Measurements from ENCODE around the gene MTFMT. TPM values are rescaled to one million over a fixed set of nuclear protein-coding genes. Genes with fewer than 3 reads are reported as not detected.
"Not testable (repeated sequence)": the region's sequence is repeated elsewhere in the genome, so short reads cannot be mapped to it uniquely, and the experiment has no call there.

The MTFMT gene
- polyA plus RNA-seq (2013, experiment 1 of 4) = 17.3 TPM
- 13.5 TPM for polyA plus RNA-seq (2013, experiment 2 of 4)
- polyA plus RNA-seq (2013, experiment 3 of 4) = 10.9 TPM
- polyA plus RNA-seq (2013, experiment 4 of 4) = 13.7 TPM

DNA sequence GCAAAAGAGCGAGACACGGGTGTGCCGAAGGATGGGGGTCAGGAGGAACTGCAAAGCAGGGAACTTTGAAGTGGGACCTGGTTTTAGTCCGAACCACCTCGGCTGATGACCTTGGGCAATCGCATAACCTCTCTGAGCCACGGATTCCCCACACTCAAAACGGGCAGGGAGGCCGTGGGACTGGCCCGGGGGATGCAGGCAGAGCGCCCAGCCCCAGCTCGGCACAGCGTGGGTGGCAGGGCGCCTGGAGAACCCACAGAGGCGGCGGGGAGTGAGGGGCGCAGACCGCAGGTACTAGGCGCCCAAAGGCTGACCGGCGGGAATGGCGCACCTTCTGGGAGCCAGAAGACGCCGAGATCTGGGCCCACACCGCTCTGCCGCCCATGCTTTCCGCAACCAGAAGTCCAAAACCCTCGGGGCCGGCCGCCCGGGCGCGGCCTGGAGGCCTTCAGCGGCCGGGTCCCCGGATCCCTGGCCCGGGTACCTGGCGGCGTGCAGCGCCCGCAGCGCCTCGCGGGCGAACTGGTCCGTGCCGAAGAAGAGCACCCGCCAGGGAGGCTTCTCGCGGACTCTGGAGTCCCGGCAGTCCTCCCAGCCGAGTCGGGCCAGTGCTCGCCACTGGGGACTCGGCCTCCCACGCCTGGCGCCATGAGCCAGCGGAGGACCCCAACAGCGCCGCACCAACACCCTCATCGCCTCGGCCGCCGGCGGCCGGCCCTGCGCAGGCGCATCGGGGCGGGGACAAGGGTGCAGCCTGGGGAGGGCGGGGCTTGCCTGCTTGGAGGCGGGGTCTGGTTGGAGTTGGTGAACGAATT is at the start of gene MTFMT:
MTFMT (minus strand) TSS at position 719 of the 815 bp plus-strand sequence; CDS start at position 693, 26 bp downstream.
- Histone ChIP-seq H3K9me3 (ENCODE audit: control insufficient read depth, low read length) (no peaks in the 10 kb centered on the region), H3K36me3 (ENCODE audit: control insufficient read depth, insufficient read depth, low read length) (peaks cover 10% of the 10 kb centered on the region), H3K27ac (ENCODE audit: insufficient read depth, low read depth, low read length, poor library complexity, severe bottlenecking) (no peak within 1 kb of the TSS), H3K27me3 (ENCODE audit: control insufficient read depth, insufficient read depth, low read length, poor library complexity, severe bottlenecking) (no peaks in the 10 kb centered on the region), H3K4me3 (ENCODE audit: insufficient read depth, low read depth, low read length) (peak within 1 kb of the TSS; percentile 70), H3K4me1 (ENCODE audit: control insufficient read depth, insufficient read depth, low read length) (no peaks in the 10 kb centered on the region)
- WGBS, 2 experiments = 1% methylated on average over 73 of the region's 73 CpGs

DNA sequence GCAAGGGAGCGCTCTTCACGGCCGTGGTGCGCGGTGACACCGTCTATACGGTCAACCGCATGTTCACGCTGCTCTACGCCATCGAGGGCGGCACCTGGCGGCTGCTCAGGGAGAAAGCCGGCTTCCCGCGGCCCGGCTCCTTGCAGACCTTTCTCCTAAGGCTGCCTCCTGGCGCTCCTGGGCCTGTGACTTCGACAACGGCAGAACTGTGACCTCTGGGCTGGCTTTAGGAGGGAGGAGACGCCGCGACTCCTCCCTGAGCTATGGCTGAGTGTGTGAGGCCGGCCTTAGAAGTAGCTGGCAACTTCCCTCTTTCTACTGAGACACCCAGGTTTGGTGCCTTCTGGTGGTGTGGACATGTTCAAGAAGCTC is 48.5 kb upstream of the MTFMT start:
- no peak overlapping the region for H3K27ac ChIP-seq (ENCODE audit: insufficient read depth, low read depth, low read length, poor library complexity, severe bottlenecking)

DNA sequence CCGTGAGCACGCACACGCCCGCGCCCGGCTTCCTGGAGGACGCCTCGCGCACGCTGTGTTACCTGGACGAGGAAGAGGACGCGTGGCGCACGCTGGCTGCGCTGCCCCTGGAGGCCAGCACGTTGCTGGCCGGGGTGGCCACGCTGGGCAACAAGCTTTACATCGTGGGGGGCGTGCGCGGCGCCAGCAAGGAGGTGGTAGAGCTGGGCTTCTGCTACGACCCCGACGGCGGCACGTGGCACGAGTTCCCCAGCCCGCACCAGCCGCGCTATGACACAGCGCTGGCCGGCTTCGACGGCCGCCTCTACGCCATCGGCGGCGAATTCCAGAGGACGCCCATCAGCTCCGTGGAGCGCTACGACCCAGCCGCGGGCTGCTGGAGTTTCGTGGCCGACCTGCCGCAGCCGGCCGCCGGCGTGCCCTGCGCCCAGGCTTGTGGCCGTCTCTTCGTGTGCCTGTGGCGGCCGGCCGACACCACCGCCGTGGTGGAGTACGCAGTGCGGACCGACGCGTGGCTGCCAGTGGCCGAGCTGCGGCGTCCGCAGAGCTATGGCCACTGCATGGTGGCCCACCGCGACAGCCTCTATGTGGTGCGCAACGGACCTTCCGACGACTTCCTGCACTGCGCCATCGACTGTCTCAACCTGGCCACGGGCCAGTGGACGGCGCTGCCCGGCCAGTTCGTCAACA is 48.0 kb upstream of the MTFMT start:
- H3K27me3 ChIP-seq (ENCODE audit: control insufficient read depth, insufficient read depth, low read length, poor library complexity, severe bottlenecking) = peaks cover 42% of the 10 kb centered on the region
- no peak overlapping the region for H3K27ac ChIP-seq (ENCODE audit: insufficient read depth, low read depth, low read length, poor library complexity, severe bottlenecking)
- 93% methylated on average over 85 of the region's 85 CpGs for WGBS, 2 experiments

More for the DNA sequence above, 48.5 kb upstream of the MTFMT start:
- Histone ChIP-seq H3K4me3 (ENCODE audit: insufficient read depth, low read depth, low read length) (no peak overlapping the region), H3K27me3 (ENCODE audit: control insufficient read depth, insufficient read depth, low read length, poor library complexity, severe bottlenecking) (peaks cover 43% of the 10 kb centered on the region), H3K4me1 (ENCODE audit: control insufficient read depth, insufficient read depth, low read length) (peaks cover 17% of the 10 kb centered on the region), H3K9me3 (ENCODE audit: control insufficient read depth, low read length) (no peaks in the 10 kb centered on the region), H3K36me3 (ENCODE audit: control insufficient read depth, insufficient read depth, low read length) (no peaks in the 10 kb centered on the region)
- 54 to 59% methylated on average over 24 of the region's 24 CpGs for WGBS, 2 experiments

DNA sequence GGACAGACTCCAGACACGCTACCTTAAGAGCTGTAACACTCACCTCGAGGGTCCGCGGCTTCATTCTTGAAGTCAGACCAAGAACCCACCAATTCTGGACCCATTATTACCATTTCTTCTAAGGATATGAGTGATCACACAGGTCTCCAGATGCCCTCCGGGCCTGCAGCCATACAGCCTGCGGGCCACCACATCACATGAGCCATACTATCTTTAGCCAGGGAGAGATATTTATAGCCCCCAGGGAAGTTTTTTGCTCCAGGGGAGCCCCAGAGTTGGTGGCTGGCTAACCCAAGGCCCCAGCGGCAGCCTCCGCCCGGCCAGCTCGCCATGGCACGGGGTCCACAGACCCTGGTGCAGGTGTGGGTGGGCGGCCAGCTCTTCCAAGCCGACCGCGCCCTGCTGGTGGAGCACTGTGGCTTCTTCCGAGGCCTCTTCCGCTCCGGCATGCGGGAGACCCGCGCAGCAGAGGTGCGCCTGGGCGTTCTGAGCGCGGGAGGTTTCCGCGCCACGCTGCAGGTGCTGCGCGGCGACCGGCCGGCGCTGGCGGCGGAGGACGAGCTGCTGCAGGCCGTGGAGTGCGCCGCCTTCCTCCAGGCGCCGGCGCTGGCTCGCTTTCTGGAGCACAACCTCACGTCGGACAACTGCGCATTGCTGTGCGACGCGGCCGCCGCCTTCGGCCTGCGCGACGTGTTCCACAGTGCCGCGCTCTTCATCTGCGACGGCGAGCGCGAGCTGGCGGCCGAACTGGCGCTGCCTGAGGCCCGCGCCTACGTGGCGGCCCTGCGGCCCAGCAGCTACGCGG is 47.2 kb upstream of the MTFMT start, which contains the start of gene KBTBD13:
KBTBD13 (plus strand) TSS at position 261 of the 805 bp plus-strand sequence; CDS start at position 331, 70 bp downstream.
- Histone ChIP-seq H3K4me3 (ENCODE audit: insufficient read depth, low read depth, low read length) (no peak within 1 kb of the TSS), H3K27me3 (ENCODE audit: control insufficient read depth, insufficient read depth, low read length, poor library complexity, severe bottlenecking) (peaks cover 34% of the 10 kb centered on the region), H3K9me3 (ENCODE audit: control insufficient read depth, low read length) (no peaks in the 10 kb centered on the region), H3K36me3 (ENCODE audit: control insufficient read depth, insufficient read depth, low read length) (no peaks in the 10 kb centered on the region), H3K4me1 (ENCODE audit: control insufficient read depth, insufficient read depth, low read length) (peaks cover 5% of the 10 kb centered on the region), H3K27ac (ENCODE audit: insufficient read depth, low read depth, low read length, poor library complexity, severe bottlenecking) (no peak within 1 kb of the TSS)
- WGBS, 2 experiments = 95% methylated on average over 73 of the region's 73 CpGs

More for the DNA sequence above, 48.0 kb upstream of the MTFMT start:
- H3K9me3 ChIP-seq (ENCODE audit: control insufficient read depth, low read length) = no peaks in the 10 kb centered on the region
- H3K36me3 ChIP-seq (ENCODE audit: control insufficient read depth, insufficient read depth, low read length) = no peaks in the 10 kb centered on the region
- peaks cover 12% of the 10 kb centered on the region for H3K4me1 ChIP-seq (ENCODE audit: control insufficient read depth, insufficient read depth, low read length)
- H3K4me3 ChIP-seq (ENCODE audit: insufficient read depth, low read depth, low read length) = no peak overlapping the region

DNA sequence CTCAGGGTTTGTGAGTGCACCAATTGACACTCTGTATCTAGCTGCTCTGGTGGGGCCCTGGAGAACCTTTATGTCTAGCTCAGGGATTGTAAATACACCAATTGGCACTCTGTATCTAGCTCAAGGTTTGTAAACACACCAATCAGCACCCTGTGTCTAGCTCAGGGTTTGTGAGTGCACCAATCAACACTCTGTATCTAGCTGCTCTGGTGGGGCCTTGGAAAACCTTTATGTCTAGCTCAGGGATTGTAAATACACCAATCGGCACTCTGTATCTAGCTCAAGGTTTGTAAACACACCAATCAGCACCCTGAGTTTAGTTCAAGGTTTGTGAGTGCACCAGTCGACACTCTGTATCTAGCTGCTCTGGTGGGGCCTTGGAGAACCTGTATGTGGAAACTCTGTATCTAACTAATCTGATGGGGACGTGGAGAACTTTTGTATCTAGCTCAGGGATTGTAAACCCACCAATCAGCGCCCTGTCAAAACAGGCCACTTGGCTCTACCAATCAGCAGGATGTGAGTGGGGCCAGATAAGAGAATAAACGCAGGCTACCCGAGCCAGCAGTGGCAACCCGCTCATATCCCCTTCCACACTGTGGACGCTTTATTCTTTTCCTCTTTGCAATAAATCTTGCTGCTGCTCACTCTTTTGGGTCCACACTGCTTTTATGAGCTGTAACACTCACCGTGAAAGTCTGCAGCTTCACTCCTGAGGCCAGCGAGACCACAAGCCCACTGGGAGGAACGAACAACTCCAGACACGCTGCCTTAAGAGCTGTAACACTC is 46.4 kb upstream of the MTFMT start:
- 92 to 94% methylated on average over 12 of the region's 12 CpGs for WGBS, 2 experiments
- H3K9me3 ChIP-seq (ENCODE audit: control insufficient read depth, low read length); H3K4me3 ChIP-seq (ENCODE audit: insufficient read depth, low read depth, low read length); H3K27ac ChIP-seq (ENCODE audit: insufficient read depth, low read depth, low read length, poor library complexity, severe bottlenecking); H3K36me3 ChIP-seq (ENCODE audit: control insufficient read depth, insufficient read depth, low read length); H3K4me1 ChIP-seq (ENCODE audit: control insufficient read depth, insufficient read depth, low read length): not testable (repeated sequence)
- peaks cover 26% of the 10 kb centered on the region for H3K27me3 ChIP-seq (ENCODE audit: control insufficient read depth, insufficient read depth, low read length, poor library complexity, severe bottlenecking)

DNA sequence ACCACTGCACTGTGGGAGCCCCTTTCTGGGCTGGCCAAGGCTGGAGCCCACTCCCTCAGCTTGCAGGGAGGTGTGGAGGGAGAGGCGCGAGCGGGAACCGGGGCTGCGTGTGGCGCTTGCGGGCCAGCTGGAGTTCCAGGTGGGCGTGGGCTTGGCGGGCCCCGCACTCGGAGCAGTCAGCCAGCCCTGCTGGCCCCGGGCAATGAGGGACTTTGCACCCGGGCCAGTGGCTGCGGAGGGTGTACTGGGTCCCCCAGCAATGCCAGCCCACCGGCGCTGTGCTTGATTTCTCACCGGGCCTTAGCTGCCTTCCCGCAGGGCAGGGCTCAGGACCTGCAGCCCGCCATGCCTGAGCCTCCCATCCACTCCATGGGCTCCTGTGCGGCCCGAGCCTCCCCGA is 45.5 kb upstream of the MTFMT start:
- H3K4me3 ChIP-seq (ENCODE audit: insufficient read depth, low read depth, low read length); H3K4me1 ChIP-seq (ENCODE audit: control insufficient read depth, insufficient read depth, low read length); H3K27ac ChIP-seq (ENCODE audit: insufficient read depth, low read depth, low read length, poor library complexity, severe bottlenecking); H3K36me3 ChIP-seq (ENCODE audit: control insufficient read depth, insufficient read depth, low read length); H3K9me3 ChIP-seq (ENCODE audit: control insufficient read depth, low read length): not testable (repeated sequence)
- whole genome bisulfite sequencing, 2 experiments = 95 to 97% methylated on average over 21 to 22 of the region's 22 CpGs
- H3K27me3 ChIP-seq (ENCODE audit: control insufficient read depth, insufficient read depth, low read length, poor library complexity, severe bottlenecking) = peaks cover 25% of the 10 kb centered on the region

DNA sequence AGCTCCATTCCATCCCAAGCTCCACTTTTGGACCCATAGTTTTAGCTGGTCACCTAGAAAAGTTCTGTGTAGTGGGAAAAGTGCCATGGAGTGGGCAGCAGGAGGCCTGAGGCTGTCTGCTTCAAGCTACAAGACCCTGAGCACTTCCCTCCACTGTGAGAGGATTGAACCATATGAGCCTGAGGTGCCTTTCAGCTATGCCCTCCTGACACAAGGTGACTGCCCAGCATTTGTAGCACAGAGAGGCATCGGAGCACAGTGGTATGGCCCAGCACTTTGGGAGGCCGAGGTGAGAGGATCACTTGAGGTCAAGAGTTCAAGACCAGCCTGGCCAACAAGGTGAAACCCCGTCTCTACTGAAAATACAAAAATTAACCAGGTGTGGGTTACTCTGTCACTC is 43.2 kb upstream of the MTFMT start:
- Histone ChIP-seq H3K27me3 (ENCODE audit: control insufficient read depth, insufficient read depth, low read length, poor library complexity, severe bottlenecking) (peaks cover 11% of the 10 kb centered on the region), H3K4me1 (ENCODE audit: control insufficient read depth, insufficient read depth, low read length) (peaks cover 10% of the 10 kb centered on the region), H3K4me3 (ENCODE audit: insufficient read depth, low read depth, low read length) (no peak overlapping the region), H3K27ac (ENCODE audit: insufficient read depth, low read depth, low read length, poor library complexity, severe bottlenecking) (no peak overlapping the region), H3K36me3 (ENCODE audit: control insufficient read depth, insufficient read depth, low read length) (no peaks in the 10 kb centered on the region), H3K9me3 (ENCODE audit: control insufficient read depth, low read length) (no peaks in the 10 kb centered on the region)
- 93 to 96% methylated on average over 3 of the region's 3 CpGs for WGBS, 2 experiments

DNA sequence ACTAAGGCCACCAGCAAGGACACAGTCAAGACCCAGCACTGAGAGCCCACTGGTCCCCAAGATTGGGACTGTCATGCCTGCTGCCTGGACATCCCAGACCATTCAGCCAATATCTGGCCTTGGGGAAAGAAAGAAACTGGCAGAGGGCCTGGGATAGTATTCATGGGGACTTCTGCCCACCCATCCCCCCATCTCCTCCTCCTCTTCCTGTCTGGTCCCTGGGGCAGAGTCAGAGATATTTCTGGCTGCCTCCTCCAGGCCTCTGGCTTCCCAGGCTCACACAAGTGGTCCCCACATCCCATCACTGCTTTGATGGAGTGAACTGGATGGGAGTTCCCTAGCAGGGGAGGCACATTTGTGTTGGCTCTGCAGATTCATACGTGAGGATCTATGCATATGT is 42.6 kb upstream of the MTFMT start:
- Histone ChIP-seq H3K9me3 (ENCODE audit: control insufficient read depth, low read length) (no peaks in the 10 kb centered on the region), H3K4me1 (ENCODE audit: control insufficient read depth, insufficient read depth, low read length) (peaks cover 16% of the 10 kb centered on the region)
- WGBS, 2 experiments = 91 to 95% methylated on average over 1 of the region's 1 CpG

DNA sequence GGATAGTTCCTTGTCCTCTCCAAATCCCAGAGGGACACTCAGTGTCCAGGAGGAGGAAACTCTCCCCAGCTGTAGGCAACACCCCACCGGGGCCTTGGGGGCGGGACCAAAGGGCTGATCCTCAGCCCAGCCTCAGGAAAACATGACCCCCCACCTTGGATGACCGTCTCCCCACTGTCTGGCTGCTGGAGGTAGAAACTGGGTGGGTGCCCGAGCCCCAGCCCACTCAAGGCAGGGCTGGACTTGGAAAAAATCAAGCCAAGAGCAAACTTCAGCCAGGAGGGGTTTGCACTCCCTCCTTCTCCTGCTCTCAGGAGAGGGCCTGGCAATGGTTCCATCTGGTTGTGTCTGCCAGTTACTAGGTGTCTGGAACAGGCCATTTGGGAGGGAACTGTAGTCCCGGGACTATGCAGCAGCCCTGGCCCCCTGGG is 42.0 kb upstream of the MTFMT start:
- Histone ChIP-seq H3K4me1 (ENCODE audit: control insufficient read depth, insufficient read depth, low read length) (peaks cover 17% of the 10 kb centered on the region), H3K9me3 (ENCODE audit: control insufficient read depth, low read length) (no peaks in the 10 kb centered on the region), H3K36me3 (ENCODE audit: control insufficient read depth, insufficient read depth, low read length) (no peaks in the 10 kb centered on the region), H3K27me3 (ENCODE audit: control insufficient read depth, insufficient read depth, low read length, poor library complexity, severe bottlenecking) (peaks cover 11% of the 10 kb centered on the region), H3K4me3 (ENCODE audit: insufficient read depth, low read depth, low read length) (no peak overlapping the region), H3K27ac (ENCODE audit: insufficient read depth, low read depth, low read length, poor library complexity, severe bottlenecking) (no peak overlapping the region)
- WGBS, 2 experiments = 64 to 74% methylated on average over 5 of the region's 5 CpGs

More for the DNA sequence above, 42.6 kb upstream of the MTFMT start:
- H3K4me3 ChIP-seq (ENCODE audit: insufficient read depth, low read depth, low read length) = no peak overlapping the region
- no peak overlapping the region for H3K27ac ChIP-seq (ENCODE audit: insufficient read depth, low read depth, low read length, poor library complexity, severe bottlenecking)
- H3K27me3 ChIP-seq (ENCODE audit: control insufficient read depth, insufficient read depth, low read length, poor library complexity, severe bottlenecking) = peaks cover 11% of the 10 kb centered on the region
- H3K36me3 ChIP-seq (ENCODE audit: control insufficient read depth, insufficient read depth, low read length) = no peaks in the 10 kb centered on the region

Data from ectodermal cell (in vitro differentiated cells).